IMR-90 (cell line): ENCODE measurements around the gene GADL1. TPM values are rescaled to one million over a fixed set of nuclear protein-coding genes. Genes with fewer than 3 reads are reported as not detected.

Experiments used
- ATAC-seq: fragments of 200-7000 bp; cut with Tn5 transposase; 2 replicates; pipeline ENCODE4 v1.9.1; 2020; ENCODE audit warnings: low read depth, mild to moderate bottlenecking, moderate library complexity
- BruUV-seq: library from RNA; stranded (reverse); fragments of 400-500 nt; replicated peaks from 2 replicates; lab custom pipeline; 2021; lab: Mats Ljungman, UMichigan
- CTCF ChIA-PET: fragments of 300-600 bp; formaldehyde crosslinking; extraction: SDS; loops from one replicate; lab custom pipeline; 2021; ENCODE audit warnings: antibody characterized with exemption; lab: Yijun Ruan, JAX
- POLR2A ChIA-PET: fragments of 300-600 bp; sonication (Branson Sonifier 250); formaldehyde crosslinking; loops from one replicate; lab custom pipeline; 2022; ENCODE audit warnings: antibody characterized with exemption; ENCODE audit not compliant: unreplicated experiment; lab: Charles Lee
- DNase-seq: peaks from one replicate; pipeline ENCODE4 v3.0.0; 2013
- H2AFZ ChIP-seq: replicated peaks from 2 replicates; pipeline ENCODE3; 2013; ENCODE audit warnings: low read length, mild to moderate bottlenecking; ENCODE audit not compliant: poor library complexity
- H2AK5ac ChIP-seq: 2 replicates; pipeline ENCODE4 v1.6.1; 2013; ENCODE audit warnings: low read depth, low read length, inconsistent platforms
- H2AK9ac ChIP-seq: replicated peaks from 2 replicates; pipeline ENCODE3; 2013; ENCODE audit warnings: mild to moderate bottlenecking, low read depth, low read length, moderate library complexity; ENCODE audit not compliant: poor library complexity
- H2BK120ac ChIP-seq: 2 replicates; pipeline ENCODE4 v1.6.1; 2013; ENCODE audit warnings: low read depth, low read length, inconsistent platforms
- H2BK15ac ChIP-seq: 3 replicates; pipeline ENCODE4 v1.6.1; 2013; ENCODE audit warnings: low read depth, low read length, inconsistent platforms
- H2BK20ac ChIP-seq: 2 replicates; pipeline ENCODE4 v1.6.1; 2013; ENCODE audit warnings: low read depth, mild to moderate bottlenecking, inconsistent platforms, low read length, moderate library complexity
- H2BK5ac ChIP-seq: 2 replicates; pipeline ENCODE4 v1.6.1; 2013; ENCODE audit warnings: mild to moderate bottlenecking, low read depth, low read length, inconsistent platforms; ENCODE audit not compliant: poor library complexity, severe bottlenecking
- H3K14ac ChIP-seq: replicated peaks from 2 replicates; pipeline ENCODE4 v1.6.1; 2013; ENCODE audit warnings: low read depth, low read length, inconsistent platforms
- H3K18ac ChIP-seq: 2 replicates; pipeline ENCODE4 v1.6.1; 2013; ENCODE audit warnings: low read depth, low read length, control low read depth
- H3K23ac ChIP-seq: 2 replicates; pipeline ENCODE4 v1.6.1; 2013; ENCODE audit warnings: low read depth, low read length, inconsistent platforms
- H3K27ac ChIP-seq: 2 replicates; pipeline ENCODE4 v1.5.1; 2013; ENCODE audit warnings: mild to moderate bottlenecking, control low read depth, low read length; ENCODE audit not compliant: insufficient read depth
- H3K27me3 ChIP-seq: 2 replicates; pipeline ENCODE4 v1.6.1; 2013; ENCODE audit warnings: low read length; ENCODE audit not compliant: control insufficient read depth, insufficient read depth
- H3K36me3 ChIP-seq: 2 replicates; pipeline ENCODE4 v1.6.1; 2013; ENCODE audit warnings: low read length, mixed read lengths; ENCODE audit not compliant: control insufficient read depth, insufficient read depth
- H3K4ac ChIP-seq: 2 replicates; pipeline ENCODE4 v1.6.1; 2013; ENCODE audit warnings: low read depth, low read length, inconsistent platforms
- H3K4me1 ChIP-seq: 2 replicates; pipeline ENCODE4 v1.6.1; 2013; ENCODE audit warnings: low read length, mixed read lengths; ENCODE audit not compliant: control insufficient read depth, insufficient read depth
- H3K4me2 ChIP-seq: 2 replicates; pipeline ENCODE4 v1.6.1; 2013; ENCODE audit warnings: low read depth, mild to moderate bottlenecking, control low read depth, low read length, moderate library complexity
- H3K4me3 ChIP-seq: 2 replicates; pipeline ENCODE4 v1.5.1; 2013; ENCODE audit warnings: low read depth, mild to moderate bottlenecking, control low read depth, low read length, moderate library complexity; ENCODE audit not compliant: insufficient read depth
- H3K56ac ChIP-seq: 2 replicates; pipeline ENCODE4 v1.6.1; 2013; ENCODE audit warnings: low read length, inconsistent platforms; ENCODE audit not compliant: insufficient read depth; ENCODE audit errors: extremely low read depth
- H3K79me1 ChIP-seq, 2 experiments: 2 replicates each; pipeline ENCODE4 v1.6.1; 2013; ENCODE audit warnings: low read length in 2 of 2, inconsistent platforms in 1 of 2, low read depth in 1 of 2
- H3K9ac ChIP-seq: 2 replicates; pipeline ENCODE4 v1.6.1; 2013; ENCODE audit warnings: low read depth, low read length, control low read depth
- H3K9me1 ChIP-seq: 2 replicates; pipeline ENCODE4 v1.6.1; 2013; ENCODE audit warnings: low read length, inconsistent platforms; ENCODE audit not compliant: insufficient read depth
- H3K9me3 ChIP-seq: 2 replicates; pipeline ENCODE4 v1.6.1; 2013; ENCODE audit warnings: low read length; ENCODE audit not compliant: control insufficient read depth, insufficient read depth
- H4K20me1 ChIP-seq: 2 replicates; pipeline ENCODE4 v1.6.1; 2013; ENCODE audit warnings: low read length, inconsistent platforms; ENCODE audit not compliant: insufficient read depth
- H4K5ac ChIP-seq: 2 replicates; pipeline ENCODE4 v1.6.1; 2013; ENCODE audit warnings: mild to moderate bottlenecking, low read depth, low read length, control low read depth
- H4K8ac ChIP-seq, 2 experiments: 2 replicates each; pipeline ENCODE4 v1.6.1; 2013; ENCODE audit warnings: low read depth in 2 of 2, low read length in 2 of 2, control low read depth in 1 of 2, inconsistent platforms in 1 of 2
- H4K91ac ChIP-seq: 2 replicates; pipeline ENCODE4 v1.6.1; 2013; ENCODE audit warnings: low read depth, low read length, inconsistent platforms; ENCODE audit not compliant: insufficient read depth
- BHLHE40 ChIP-seq: fragments of 150-350 bp; IDR thresholded peaks from 2 replicates; pipeline ENCODE4 v1.6.1; 2016; ENCODE audit warnings: mild to moderate bottlenecking, low read depth, low read length
- CHD1 ChIP-seq: IDR thresholded peaks from 2 replicates; pipeline ENCODE4 v1.6.1; 2012; ENCODE audit warnings: low read depth, low read length, improper control_type of control experiment
- CTCF ChIP-seq: conservative IDR thresholded peaks from 2 replicates; pipeline ENCODE4 v1.5.1; 2012; ENCODE audit warnings: mild to moderate bottlenecking, low read depth, low read length, improper control_type of control experiment
- FOS ChIP-seq: fragments of 150-350 bp; IDR thresholded peaks from 2 replicates; pipeline ENCODE4 v1.6.1; 2016; ENCODE audit warnings: low read depth, low read length
- MAFK ChIP-seq: IDR thresholded peaks from 2 replicates; pipeline ENCODE4 v1.6.1; 2012; ENCODE audit warnings: low read depth, low read length, improper control_type of control experiment
- MAZ ChIP-seq: IDR thresholded peaks from 2 replicates; pipeline ENCODE4 v1.6.1; 2012; ENCODE audit warnings: low read depth, mild to moderate bottlenecking, low read length, improper control_type of control experiment, moderate library complexity, borderline replicate concordance
- MXI1 ChIP-seq: IDR thresholded peaks from 2 replicates; pipeline ENCODE4 v1.6.1; 2012; ENCODE audit warnings: low read depth, mild to moderate bottlenecking, low read length, moderate library complexity, borderline replicate concordance
- POLR2A ChIP-seq: IDR thresholded peaks from 2 replicates; pipeline ENCODE4 v1.6.1; 2012; ENCODE audit warnings: mild to moderate bottlenecking, low read depth, low read length
- RCOR1 ChIP-seq: IDR thresholded peaks from 2 replicates; pipeline ENCODE4 v1.6.1; 2012; ENCODE audit warnings: mild to moderate bottlenecking, low read length, improper control_type of control experiment; ENCODE audit not compliant: insufficient replicate concordance
- SMC3 ChIP-seq: fragments of 150-350 bp; IDR thresholded peaks from 2 replicates; pipeline ENCODE4 v1.6.1; 2016; ENCODE audit warnings: low read depth, mild to moderate bottlenecking, antibody characterized with exemption, low read length, moderate library complexity
- WGBS, 2 experiments: methylation state at CpG; one replicate each; pipeline versions ENCODE4 v1.1.5 to v1.1.7; 2013; ENCODE audit warnings: missing lambda C conversion rate in 2 of 2; ENCODE audit not compliant: insufficient read length in 1 of 2; ENCODE audit errors: extremely low coverage in 2 of 2; 5-methylcytosine and 5-hydroxymethylcytosine counted together
- dilution Hi-C: fragments of 300-500 bp; cut with HindIII; formaldehyde crosslinking; loops from one replicate; pipeline ENCODE4 v1.14.3; 2018; ENCODE audit warnings: low sequenced_read_pairs; ENCODE audit not compliant: unreplicated experiment
- in situ Hi-C: fragments of 300-500 bp; cut with MboI; formaldehyde crosslinking; loops from 3 replicates; pipeline ENCODE4 v1.14.3; 2019; ENCODE audit warnings: low sequenced_read_pairs, inconsistent platforms, mixed read lengths
- intact Hi-C: fragments of 100-400 bp; cut with micrococcal nuclease; formaldehyde crosslinking; loops from 2 replicates; pipeline ENCODE4 v1.10.0; 2022
- polyA plus RNA-seq, 3 experiments: library from polyadenylated mRNA; depleted of rRNA; stranded (reverse); fragments of >200 nt; gene quantifications; 2 replicates each; pipeline ENCODE4 v1.2.3, GENCODE V29; 2012; ENCODE audit warnings: low replicate concordance in 1 of 3
- total RNA-seq: library from RNA; depleted of rRNA; stranded (reverse); fragments of >200 nt; gene quantifications from 2 replicates; pipeline ENCODE4 v1.2.3, GENCODE V29; 2012

GADL1 gene
- total and polyA plus RNA-seq, 2 of the 4 experiments (the other 2 are of a cell fraction): not detected

- TF ChIP-seq CHD1 (no peak), SMC3 (no peak)
Observed at GRCh38 chr3:30682434-30683155, 211.9 kb downstream of the GADL1 start (continued).

GRCh38 chr3:30681649-30682211 is 212.7 kb downstream of the GADL1 start:
- dilution Hi-C loops (no loop called here), intact Hi-C loops (loop anchor here (2.0 to 5.0 kb wide), 2 partner anchors 75 to 169 kb away; partner anchors contain the start of gene TGFBR2), in situ Hi-C loops (no loop called here)
- Histone ChIP-seq H3K4me2 (peak overlapping the region; percentile 9; the same call in 1 of the 2 replicates), H3K27ac (peak overlapping the region; percentile 18; the same call in 1 of the 2 replicates), H3K36me3 (peaks cover 19% of the 10 kb centered on the region), H4K20me1 (no peaks in the 10 kb centered on the region), H3K4me3 (no peak overlapping the region), H2BK20ac (peak overlapping the region; percentile 61), H3K4me1 (peaks cover 19% of the 10 kb centered on the region), H3K23ac (peak overlapping the region; percentile 72; the same call in 1 of the 2 replicates), H4K8ac (peak overlapping the region in 1 of 2 experiments; percentile 22; a peak in 3 of 4 replicates), H3K9me1 (peaks cover 9% of the 10 kb centered on the region; the same call in 1 of the 2 replicates), H3K14ac (peak overlapping the region; percentile 17; the same call in 1 of the 2 replicates), H3K9ac (no peak overlapping the region), H2AK5ac (peak overlapping the region; percentile 33; the same call in 1 of the 2 replicates), H3K27me3 (no peaks in the 10 kb centered on the region), H3K4ac (peak overlapping the region; percentile 27), H3K79me1 (peaks cover 28 to 71% of the 10 kb centered on the region in 2 experiments), H2AFZ (no peak overlapping the region), H2BK15ac (peak overlapping the region; percentile 45; the same call in 2 of the 3 replicates), H4K5ac (no peak overlapping the region; the same call in 1 of the 2 replicates), H4K91ac (peak overlapping the region; percentile 20; the same call in 1 of the 2 replicates), H2BK5ac (peak overlapping the region; percentile 2), H3K18ac (peak overlapping the region; percentile 25), H3K9me3 (no peaks in the 10 kb centered on the region), H3K56ac (no peak overlapping the region), H2AK9ac (peak overlapping the region; percentile 57), H2BK120ac (peak overlapping the region; percentile 30)
- no CpG with 5 or more reads among the region's 6 CpGs for WGBS, 2 experiments
- ChIA-PET POLR2A (no interaction called here), CTCF (interaction anchor here (0.9 to 1.2 kb wide), 3 partner anchors 11 to 75 kb away, joined by 3 to 8 read pairs (median 3); partner anchors contain the start of gene TGFBR2)
- no TSS peak for BruUV-seq
- DNase-seq (peak; percentile 27), ATAC-seq (peak; percentile 35)
- TF ChIP-seq CTCF: no peak
- TF ChIP-seq FOS: no peak
- TF ChIP-seq MAZ: no peak
- TF ChIP-seq BHLHE40: no peak
- TF ChIP-seq MXI1: no peak
- TF ChIP-seq POLR2A: no peak
- TF ChIP-seq RCOR1: no peak
- peak; percentile 66 for TF ChIP-seq MAFK
